K562 (cell line): ENCODE data around the gene ARHGAP31. TPM values are rescaled to one million over a fixed set of nuclear protein-coding genes. Genes with fewer than 3 reads are reported as not detected.

Experiments used
- ATAC-seq: fragments of 200-7000 bp; cut with Tn5 transposase; 3 replicates; pipeline ENCODE4 v1.9.1; 2020; ENCODE audit warnings: moderate library complexity
- BruUV-seq: library from RNA; stranded (reverse); fragments of 400-500 nt; replicated peaks from 2 replicates; lab custom pipeline; 2021; lab: Mats Ljungman, UMichigan
- CTCF ChIA-PET: fragments of 300-600 bp; formaldehyde crosslinking; extraction: SDS; loops from one replicate; lab custom pipeline; 2021; ENCODE audit warnings: low intra/inter-chr PET ratio; lab: Yijun Ruan, JAX
- POLR2A ChIA-PET: fragments of 300-600, 350-650 bp; sonication (Branson Sonifier 250); formaldehyde crosslinking; extraction: SDS; loops from one replicate; lab custom pipeline; 2021; ENCODE audit warnings: antibody characterized with exemption, inconsistent platforms; lab: Yijun Ruan, JAX
- DNase-seq, 4 experiments: peaks; one replicate each; pipeline versions ENCODE4 v3.0.0 to v3.0.0-alpha.2; 2011 to 2018; ENCODE audit warnings: low spot score in 3 of 4, mixed read lengths in 3 of 4; ENCODE audit errors: extremely low read depth in 1 of 4
- FAIRE-seq: peaks from 2 replicates; lab custom pipeline; 2011; peaks lifted over from hg19 to GRCh38; lab: Jason Lieb, UNC
- H2AFZ ChIP-seq: 2 replicates; pipeline ENCODE4 v1.6.0; 2011; ENCODE audit warnings: low read depth, low read length, control low read depth, inconsistent platforms
- H3K27ac ChIP-seq: fragments of 200-600 bp; 3 replicates; pipeline ENCODE4 v1.8.0; 2011; ENCODE audit warnings: low read depth, mild to moderate bottlenecking, control low read depth, inconsistent platforms, low read length, moderate library complexity, mixed read lengths; ENCODE audit errors: extremely low read depth
- H3K27me3 ChIP-seq, 2 experiments: fragments of 300-600 bp in 1 of 2; 2 replicates in 1 of 2; 3 replicates in 1 of 2; pipeline versions ENCODE4 v1.6.0 to v1.8.0; 2011; ENCODE audit warnings: inconsistent platforms in 2 of 2, low read length in 2 of 2, mild to moderate bottlenecking in 1 of 2, mixed read lengths in 1 of 2, moderate library complexity in 1 of 2; ENCODE audit not compliant: control insufficient read depth in 2 of 2, insufficient read depth in 2 of 2
- H3K36me3 ChIP-seq: fragments of 300-600 bp; 3 replicates; pipeline ENCODE4 v1.8.0; 2011; ENCODE audit warnings: mild to moderate bottlenecking, low read length, inconsistent platforms; ENCODE audit not compliant: control insufficient read depth, insufficient read depth
- H3K4me1 ChIP-seq, 2 experiments: fragments of 200-600 bp in 1 of 2; replicated peaks in 1 of 2; 2 replicates in 1 of 2; 3 replicates in 1 of 2; pipeline versions ENCODE4 v1.5.1 to v1.8.0; 2011; ENCODE audit warnings: inconsistent platforms in 2 of 2, low read length in 2 of 2, mild to moderate bottlenecking in 1 of 2, mixed read lengths in 1 of 2, moderate library complexity in 1 of 2; ENCODE audit not compliant: control insufficient read depth in 2 of 2, insufficient read depth in 2 of 2
- H3K4me2 ChIP-seq: 2 replicates; pipeline ENCODE4 v1.6.1; 2011; ENCODE audit warnings: low read length, control low read depth, inconsistent platforms, mixed read lengths; ENCODE audit not compliant: insufficient read depth
- H3K4me3 ChIP-seq: fragments of 200-600 bp; sonication (generic), shearing (Covaris generic); 2 replicates; pipeline ENCODE4 v1.5.1; 2016; ENCODE audit warnings: control low read depth, inconsistent platforms
- H3K79me2 ChIP-seq: fragments of 200-600 bp; 3 replicates; pipeline ENCODE4 v1.8.0; 2011; ENCODE audit warnings: low read length, inconsistent platforms; ENCODE audit not compliant: control insufficient read depth, insufficient read depth
- H3K9ac ChIP-seq, 2 experiments: 2 replicates each; pipeline versions ENCODE4 v1.6.0 to v1.6.1; 2011; ENCODE audit warnings: low read depth in 2 of 2, low read length in 2 of 2, control low read depth in 1 of 2, inconsistent platforms in 1 of 2, mild to moderate bottlenecking in 1 of 2, mixed read lengths in 1 of 2; ENCODE audit not compliant: insufficient read depth in 1 of 2
- H3K9me1 ChIP-seq: one replicate; pipeline ENCODE4 v1.6.0; 2011; ENCODE audit warnings: inconsistent platforms, mild to moderate bottlenecking, low read length, moderate library complexity; ENCODE audit not compliant: control insufficient read depth, insufficient read depth
- H3K9me3 ChIP-seq: replicated peaks from 2 replicates; pipeline ENCODE4 v1.5.1; 2011; ENCODE audit warnings: low read depth, low read length, inconsistent platforms; ENCODE audit not compliant: control insufficient read depth, insufficient read depth
- H4K20me1 ChIP-seq: replicated peaks from 2 replicates; pipeline ENCODE4 v1.6.1; 2011; ENCODE audit warnings: low read length, inconsistent platforms, mixed read lengths; ENCODE audit not compliant: control insufficient read depth, insufficient read depth
- ATF1 ChIP-seq, 2 experiments: fragments of 450-650 bp in 1 of 2; IDR thresholded peaks; 2 replicates each; pipeline ENCODE4 v1.6.1; 2016; ENCODE audit warnings: missing compliant biosample characterization in 1 of 2, missing genetic modification characterization in 1 of 2
- NELFE ChIP-seq: IDR thresholded peaks from 2 replicates; pipeline ENCODE4 v1.6.1; 2011; ENCODE audit warnings: mild to moderate bottlenecking; ENCODE audit not compliant: insufficient read depth, insufficient read length
- SAFB2 ChIP-seq: fragments of 200-400 bp; formaldehyde crosslinking; IDR thresholded peaks from 2 replicates; pipeline ENCODE4 v1.6.1; 2018; ENCODE audit warnings: borderline replicate concordance, low read length, low read depth, moderate library complexity; ENCODE audit not compliant: severe bottlenecking
- SIN3B ChIP-seq: fragments of 450-650 bp; IDR thresholded peaks from 2 replicates; pipeline ENCODE4 v1.6.1; 2017; ENCODE audit warnings: low read depth, mild to moderate bottlenecking, moderate library complexity
- TCF7L2 ChIP-seq: fragments of 150-350 bp; IDR thresholded peaks from 2 replicates; pipeline ENCODE4 v1.6.1; 2016; ENCODE audit warnings: low read depth, mild to moderate bottlenecking, low read length, moderate library complexity
- TSC22D4 ChIP-seq: fragments of 450-650 bp; IDR thresholded peaks from 2 replicates; pipeline ENCODE4 v1.6.1; 2016; ENCODE audit warnings: missing genetic modification characterization, missing biosample characterization, control low read depth
- ZFP36 ChIP-seq: fragments of 150-350 bp; IDR thresholded peaks from 2 replicates; pipeline ENCODE4 v1.6.1; 2018; ENCODE audit warnings: low read length, low read depth; ENCODE audit not compliant: partially characterized antibody
- ZFX ChIP-seq: sonication (generic); formaldehyde crosslinking; IDR thresholded peaks from 2 replicates; pipeline ENCODE4 v1.8.0; 2022; ENCODE audit warnings: mild to moderate bottlenecking, missing genetic modification reagents, moderate library complexity
- ZNF584 ChIP-seq: fragments of 200-800 bp; sonication (Bioruptor generic); IDR thresholded peaks from 2 replicates; pipeline ENCODE4 v1.6.1; 2016; ENCODE audit warnings: low read depth, mild to moderate bottlenecking, missing genetic modification characterization, missing compliant biosample characterization
- WGBS: fragments of 100-300 bp; shearing (Covaris generic); methylation state at CpG from one replicate; pipeline ENCODE4 v1.1.6; 2016; ENCODE audit warnings: low coverage, mixed read lengths; ENCODE audit not compliant: insufficient coverage; ENCODE audit errors: missing lambda C conversion rate; 5-methylcytosine and 5-hydroxymethylcytosine counted together
- in situ Hi-C: fragments of 300-500 bp; cut with MboI; formaldehyde crosslinking; loops from 4 replicates; pipeline ENCODE4 v1.15.0; 2018; ENCODE audit warnings: inconsistent platforms, mixed read lengths
- intact Hi-C: fragments of 100-400 bp; cut with micrococcal nuclease; formaldehyde crosslinking; loops from 2 replicates; pipeline ENCODE4 v1.14.2; 2022
- polyA plus RNA-seq, 8 experiments: library from polyadenylated mRNA; depleted of rRNA in 4 of 8; stranded (reverse) in 5 of 8; unstranded in 3 of 8; fragments of >200 nt; fragmentation: Nextera tagmentation in 2 of 8; fragmentation: Illumina TruSeq in 1 of 8; extraction: Ambion mirVana in 2 of 8; extraction: Trizol in 1 of 8; gene quantifications; 2 replicates each; pipeline versions ENCODE4 v1.2.1 to v1.2.3, GENCODE V29; 2011 to 2014; ENCODE audit warnings: inconsistent platforms in 1 of 8, missing spikeins in 1 of 8
- total RNA-seq, 7 experiments: library from RNA; depleted of rRNA in 6 of 7; stranded (reverse); fragments of >200 nt in 6 of 7; fragmentation: Illumina TruSeq in 2 of 7; extraction: Trizol in 2 of 7; gene quantifications; 2 replicates each; pipeline versions ENCODE4 v1.2.1 to v1.2.3, GENCODE V29; 2011 to 2021; ENCODE audit warnings: low replicate concordance in 1 of 7
- TF ChIP-seq, protein P1 (sequence below), 2 experiments: fragments of 450-650 bp; formaldehyde crosslinking in 1 of 2; IDR thresholded peaks; 2 replicates each; pipeline versions ENCODE4 v1.4.0 to v1.6.1; 2014 to 2020; ENCODE audit warnings: mild to moderate bottlenecking in 2 of 2, borderline replicate concordance in 1 of 2, low read depth in 1 of 2
- TF ChIP-seq, protein P2 (sequence below): fragments of 250-450 bp; sonication (Bioruptor Pico); IDR thresholded peaks from 2 replicates; pipeline ENCODE4 v1.5.1; 2021; ENCODE audit warnings: mild to moderate bottlenecking

The ARHGAP31 gene
- total and polyA plus RNA-seq, 9 of the 15 experiments (the other 6 are each of a cell fraction or from before 2014, with no cell fraction given): under 0.01 to 0.13 (median 0.06) TPM; not detected in 5

DNA sequence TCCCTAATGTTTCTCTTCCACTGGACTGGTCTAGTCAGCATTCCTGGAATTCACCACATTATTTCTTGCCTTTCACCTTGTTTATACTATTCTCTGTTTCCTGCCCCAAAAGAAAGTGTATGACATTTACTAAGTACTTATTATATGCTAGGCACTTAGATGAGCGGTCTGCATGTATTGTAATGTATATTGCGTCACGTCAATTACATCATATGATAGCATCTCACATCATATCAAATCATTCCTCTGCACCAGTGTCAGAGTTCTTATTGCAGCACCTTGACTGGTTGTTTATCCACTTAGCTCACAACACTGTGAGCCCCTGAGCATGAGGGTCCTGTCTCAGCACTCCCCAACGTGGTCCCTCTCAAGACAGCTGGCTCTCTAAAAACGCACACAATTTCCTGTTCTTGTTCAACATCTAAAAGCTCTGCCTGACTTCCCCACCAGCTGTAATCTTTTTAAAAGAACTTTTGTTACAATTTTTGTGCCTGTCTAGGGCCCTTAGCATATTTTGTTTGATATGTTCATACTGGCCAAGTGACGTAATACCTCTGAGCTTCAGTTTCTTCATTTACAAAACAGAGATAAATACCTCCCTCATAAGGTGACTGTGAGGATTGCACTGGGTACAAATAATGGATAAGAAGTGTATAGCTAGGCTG lies 58.8 kb downstream of the ARHGAP31 start:
- intact Hi-C loops (loop anchor here (1.0 to 10.0 kb wide), 3 partner anchors 78 to 468 kb away; no protein-coding TSS in a partner anchor), in situ Hi-C loops (no loop called here)
- H3K27me3 ChIP-seq: no peaks in the 10 kb centered on the region; a peak in 1 of 5 replicates
- ATAC-seq (peak; percentile 89), FAIRE-seq (no peak), DNase-seq (peak in 1 of 4 experiments; percentile 41)
- H3K9me1 ChIP-seq: no peaks in the 10 kb centered on the region
- H2AFZ ChIP-seq: no peak overlapping the region
- BruUV-seq: no TSS peak
- no peaks in the 10 kb centered on the region for H4K20me1 ChIP-seq
- H3K79me2 ChIP-seq: no peaks in the 10 kb centered on the region
- 31% methylated on average over 6 of the region's 6 CpGs for WGBS
- H3K4me2 ChIP-seq: no peak overlapping the region
- no peaks in the 10 kb centered on the region for H3K36me3 ChIP-seq
- no peak overlapping the region for H3K4me3 ChIP-seq
- H3K4me1 ChIP-seq: peaks cover 0 to 7% of the 10 kb centered on the region in 2 experiments; a peak in 4 of 5 replicates
- POLR2A ChIA-PET: interaction anchor here (0.8 to 1.9 kb wide), 2 partner anchors 30 to 55 kb away, joined by 3 to 5 read pairs; no protein-coding TSS in a partner anchor
- no peaks in the 10 kb centered on the region for H3K9me3 ChIP-seq
- no peak overlapping the region for H3K9ac ChIP-seq
- no peak overlapping the region for H3K27ac ChIP-seq
- CTCF ChIA-PET: no interaction called here
- no peak for TF ChIP-seq TCF7L2
- TF ChIP-seq ZFX (CRISPR knock-in tag): no peak
- no peak for TF ChIP-seq SIN3B
- no peak for TF ChIP-seq NELFE
- TF ChIP-seq TSC22D4 (tag): no peak
- TF ChIP-seq, protein P1, sequence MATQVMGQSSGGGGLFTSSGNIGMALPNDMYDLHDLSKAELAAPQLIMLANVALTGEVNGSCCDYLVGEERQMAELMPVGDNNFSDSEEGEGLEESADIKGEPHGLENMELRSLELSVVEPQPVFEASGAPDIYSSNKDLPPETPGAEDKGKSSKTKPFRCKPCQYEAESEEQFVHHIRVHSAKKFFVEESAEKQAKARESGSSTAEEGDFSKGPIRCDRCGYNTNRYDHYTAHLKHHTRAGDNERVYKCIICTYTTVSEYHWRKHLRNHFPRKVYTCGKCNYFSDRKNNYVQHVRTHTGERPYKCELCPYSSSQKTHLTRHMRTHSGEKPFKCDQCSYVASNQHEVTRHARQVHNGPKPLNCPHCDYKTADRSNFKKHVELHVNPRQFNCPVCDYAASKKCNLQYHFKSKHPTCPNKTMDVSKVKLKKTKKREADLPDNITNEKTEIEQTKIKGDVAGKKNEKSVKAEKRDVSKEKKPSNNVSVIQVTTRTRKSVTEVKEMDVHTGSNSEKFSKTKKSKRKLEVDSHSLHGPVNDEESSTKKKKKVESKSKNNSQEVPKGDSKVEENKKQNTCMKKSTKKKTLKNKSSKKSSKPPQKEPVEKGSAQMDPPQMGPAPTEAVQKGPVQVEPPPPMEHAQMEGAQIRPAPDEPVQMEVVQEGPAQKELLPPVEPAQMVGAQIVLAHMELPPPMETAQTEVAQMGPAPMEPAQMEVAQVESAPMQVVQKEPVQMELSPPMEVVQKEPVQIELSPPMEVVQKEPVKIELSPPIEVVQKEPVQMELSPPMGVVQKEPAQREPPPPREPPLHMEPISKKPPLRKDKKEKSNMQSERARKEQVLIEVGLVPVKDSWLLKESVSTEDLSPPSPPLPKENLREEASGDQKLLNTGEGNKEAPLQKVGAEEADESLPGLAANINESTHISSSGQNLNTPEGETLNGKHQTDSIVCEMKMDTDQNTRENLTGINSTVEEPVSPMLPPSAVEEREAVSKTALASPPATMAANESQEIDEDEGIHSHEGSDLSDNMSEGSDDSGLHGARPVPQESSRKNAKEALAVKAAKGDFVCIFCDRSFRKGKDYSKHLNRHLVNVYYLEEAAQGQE (IDR thresholded peaks at IDR 0.05; ENCODE audit: borderline replicate concordance): peak; percentile 33; the same call in 1 of the 2 replicates
- TF ChIP-seq, protein P1 (CRISPR knock-in tag; IDR thresholded peaks at IDR 0.05; ENCODE audit: low read depth): no peak
- TF ChIP-seq, protein P2, sequence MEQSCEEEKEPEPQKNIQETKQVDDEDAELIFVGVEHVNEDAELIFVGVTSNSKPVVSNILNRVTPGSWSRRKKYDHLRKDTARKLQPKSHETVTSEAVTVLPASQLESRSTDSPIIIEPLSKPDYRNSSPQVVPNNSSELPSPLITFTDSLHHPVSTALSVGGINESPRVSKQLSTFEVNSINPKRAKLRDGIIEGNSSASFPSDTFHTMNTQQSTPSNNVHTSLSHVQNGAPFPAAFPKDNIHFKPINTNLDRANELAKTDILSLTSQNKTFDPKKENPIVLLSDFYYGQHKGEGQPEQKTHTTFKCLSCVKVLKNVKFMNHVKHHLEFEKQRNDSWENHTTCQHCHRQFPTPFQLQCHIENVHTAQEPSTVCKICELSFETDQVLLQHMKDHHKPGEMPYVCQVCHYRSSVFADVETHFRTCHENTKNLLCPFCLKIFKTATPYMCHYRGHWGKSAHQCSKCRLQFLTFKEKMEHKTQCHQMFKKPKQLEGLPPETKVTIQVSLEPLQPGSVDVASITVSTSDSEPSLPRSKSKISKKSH (CRISPR knock-in tag): no peak
- no peak for TF ChIP-seq ATF1 (CRISPR knock-in tag; IDR thresholded peaks at IDR 0.05)
- peak; percentile 62 for TF ChIP-seq ATF1 (tag; IDR thresholded peaks at IDR 0.05)
- no peak for TF ChIP-seq ZNF584 (CRISPR knock-in tag)
- TF ChIP-seq ZFP36: no peak
- no peak for TF ChIP-seq SAFB2
